Activated T-helper 2 cell treated with anti-CD3 and anti-CD28 coated beads, Interferon-gamma antibody, Interleukin-2, Interleukin-4, amounts not matched to agents 10 μg/mL and 5 μg/mL and 100 μg/mL, durations not matched to agents 14 hours and 24 hours and 36 hours (primary cell): Measurements from ENCODE around the gene CPN2. TPM values are rescaled to one million over a fixed set of nuclear protein-coding genes. Genes with fewer than 3 reads are reported as not detected.

ENCODE experiments used
- DNase-seq: peaks from one replicate; pipeline ENCODE4 v3.0.0; 2021; ENCODE audit warnings: low spot score
- H3K27ac Mint-ChIP-seq: one replicate; pipeline ENCODE4 v1.8.0; 2021; ENCODE audit warnings: mixed read lengths
- H3K27me3 Mint-ChIP-seq: one replicate; pipeline ENCODE4 v1.8.0; 2021; ENCODE audit warnings: low read depth, mixed read lengths
- H3K36me3 Mint-ChIP-seq: one replicate; pipeline ENCODE4 v1.8.0; 2021; ENCODE audit warnings: low read depth, mixed read lengths
- H3K4me1 Mint-ChIP-seq: one replicate; pipeline ENCODE4 v1.8.0; 2021; ENCODE audit warnings: low read depth, mixed read lengths
- H3K4me3 Mint-ChIP-seq: one replicate; pipeline ENCODE4 v1.8.0; 2021; ENCODE audit warnings: low read depth, mild to moderate bottlenecking, moderate library complexity, mixed read lengths
- H3K9me3 Mint-ChIP-seq: one replicate; pipeline ENCODE4 v1.8.0; 2021; ENCODE audit warnings: mixed read lengths
- intact Hi-C: fragments of 100-400 bp; cut with micrococcal nuclease; formaldehyde crosslinking; loops from one replicate; pipeline ENCODE4 v1.15.1; 2023
- total RNA-seq: library from RNA; stranded (reverse); gene quantifications from 2 replicates; pipeline ENCODE4 v1.2.3, GENCODE V29; 2022

CPN2 gene
- total RNA-seq, 1 donor from 2014 or later, result not detected

DNA sequence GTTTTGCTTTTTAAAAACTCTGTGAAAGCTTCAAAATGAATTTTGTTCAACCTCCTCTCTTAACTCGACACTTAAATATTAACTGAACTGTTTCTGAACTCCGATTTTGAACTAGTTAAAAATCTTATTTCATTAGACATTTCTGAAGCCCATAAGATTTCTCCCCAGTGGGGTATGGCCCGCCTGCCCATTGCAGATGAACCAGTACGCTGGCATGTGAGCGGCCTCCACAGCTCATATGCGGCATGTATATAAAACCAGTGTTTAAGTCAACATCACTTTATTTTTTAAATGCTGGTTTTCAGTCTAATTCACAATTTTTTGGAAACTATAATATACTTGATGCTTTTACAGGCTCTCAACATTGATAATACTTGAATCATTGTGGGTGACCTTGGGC, 50.2 kb downstream of the CPN2 start:
- peaks cover 9% of the 10 kb centered on the region for H3K27me3 Mint-ChIP-seq
- no peak overlapping the region for H3K4me3 Mint-ChIP-seq
- peaks cover 29% of the 10 kb centered on the region for H3K4me1 Mint-ChIP-seq
- intact Hi-C loops, result loop anchor here (10.0 kb wide), 1 partner anchor 96 kb away; no protein-coding TSS in a partner anchor
- peaks cover 5% of the 10 kb centered on the region for H3K9me3 Mint-ChIP-seq
- no peak overlapping the region for H3K27ac Mint-ChIP-seq
- DNase-seq, result no peak
- peaks cover 8% of the 10 kb centered on the region for H3K36me3 Mint-ChIP-seq

DNA sequence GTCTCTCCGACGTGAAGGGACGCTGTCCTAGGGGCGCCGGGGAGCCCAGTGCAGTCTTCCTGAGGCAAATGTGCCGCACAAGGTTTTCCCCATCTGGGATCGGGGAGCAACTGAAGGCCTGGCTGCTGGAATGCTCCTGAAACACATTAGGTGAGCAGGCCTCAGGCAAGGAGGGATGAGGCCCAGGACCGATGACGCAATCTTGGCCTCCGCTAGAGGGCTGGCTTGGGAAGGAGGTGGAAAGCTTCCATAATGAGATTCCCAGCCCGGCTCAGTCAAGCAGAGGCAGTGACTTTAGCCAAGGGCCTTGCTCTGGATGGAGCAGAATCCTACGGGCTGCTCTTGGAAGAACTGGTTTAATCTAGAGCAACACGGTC, 50.8 kb downstream of the CPN2 start:
- DNase-seq, result no peak
- H3K36me3 Mint-ChIP-seq, result peaks cover 8% of the 10 kb centered on the region

GRCh38 chr3:194298331-194299227, 52.5 kb downstream of the CPN2 start:
- Mint-ChIP-seq H3K36me3 (peaks cover 3% of the 10 kb centered on the region), H3K9me3 (no peaks in the 10 kb centered on the region), H3K27ac (no peak overlapping the region), H3K4me3 (no peak overlapping the region), H3K27me3 (peaks cover 13% of the 10 kb centered on the region), H3K4me1 (peaks cover 23% of the 10 kb centered on the region)
- intact Hi-C loops, result no loop called here
- no peak for DNase-seq

More for the DNA sequence above, 50.8 kb downstream of the CPN2 start:
- Mint-ChIP-seq H3K4me3 (no peak overlapping the region), H3K27me3 (peaks cover 10% of the 10 kb centered on the region), H3K9me3 (peaks cover 5% of the 10 kb centered on the region), H3K4me1 (peaks cover 24% of the 10 kb centered on the region), H3K27ac (no peak overlapping the region)
- intact Hi-C loops, result loop anchor here (10.0 kb wide), 1 partner anchor 96 kb away; no protein-coding TSS in a partner anchor

- Mint-ChIP-seq H3K4me1 (peaks cover 23% of the 10 kb centered on the region), H3K27ac (no peak overlapping the region), H3K4me3 (no peak overlapping the region), H3K36me3 (peaks cover 5% of the 10 kb centered on the region), H3K9me3 (no peaks in the 10 kb centered on the region), H3K27me3 (peaks cover 22% of the 10 kb centered on the region)
- no peak for DNase-seq
- intact Hi-C loops, result no loop called here
Observed at GRCh38 chr3:194296454-194297263, 54.5 kb downstream of the CPN2 start.

- no peak for DNase-seq
Observed at GRCh38 chr3:194294895-194295214, 56.3 kb downstream of the CPN2 start.

DNA sequence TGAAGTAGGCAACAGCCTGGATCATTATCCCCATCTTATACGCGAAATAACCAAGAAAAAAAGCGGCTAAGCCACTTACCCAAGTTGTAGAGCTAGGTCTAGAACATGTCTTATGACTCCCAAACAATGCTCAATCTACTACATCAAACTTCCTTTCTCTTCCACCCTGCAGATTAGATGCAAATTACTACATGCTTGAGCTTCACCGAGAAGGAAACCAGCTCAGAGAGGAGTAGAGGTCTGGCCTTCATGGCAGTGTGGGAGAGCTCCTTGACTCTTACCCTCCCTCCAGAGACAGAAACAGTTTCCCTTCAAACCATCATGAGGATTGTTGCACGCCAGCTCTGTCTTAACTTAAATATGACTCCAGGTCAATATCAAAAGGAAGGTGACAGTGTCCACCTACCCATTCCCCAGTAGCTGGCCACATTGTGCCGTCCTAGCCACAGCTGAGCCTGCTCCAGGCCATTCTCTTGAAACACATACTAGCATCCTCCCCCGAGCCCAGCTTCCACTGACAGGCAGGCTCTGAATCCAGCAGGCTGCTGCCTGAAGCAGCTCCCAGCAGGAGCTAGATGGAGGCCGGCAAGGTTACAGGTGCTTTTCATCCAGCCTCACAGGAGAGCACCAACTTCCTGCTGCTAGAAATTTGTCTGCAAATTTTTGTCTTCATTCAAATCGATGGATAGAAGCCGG, 56.8 kb downstream of the CPN2 start:
- H3K9me3 Mint-ChIP-seq, result peaks cover 5% of the 10 kb centered on the region
- H3K27me3 Mint-ChIP-seq, result peaks cover 36% of the 10 kb centered on the region
- no peak overlapping the region for H3K4me3 Mint-ChIP-seq
- DNase-seq, result no peak
- H3K4me1 Mint-ChIP-seq, result peaks cover 10% of the 10 kb centered on the region
- H3K36me3 Mint-ChIP-seq, result peaks cover 6% of the 10 kb centered on the region
- intact Hi-C loops, result no loop called here
- no peak overlapping the region for H3K27ac Mint-ChIP-seq

More at GRCh38 chr3:194294895-194295214, 56.3 kb downstream of the CPN2 start:
- intact Hi-C loops, result no loop called here
- Mint-ChIP-seq H3K36me3 (peaks cover 6% of the 10 kb centered on the region), H3K9me3 (peaks cover 5% of the 10 kb centered on the region), H3K27ac (no peak overlapping the region), H3K27me3 (peaks cover 32% of the 10 kb centered on the region), H3K4me3 (no peak overlapping the region), H3K4me1 (peaks cover 10% of the 10 kb centered on the region)

DNA sequence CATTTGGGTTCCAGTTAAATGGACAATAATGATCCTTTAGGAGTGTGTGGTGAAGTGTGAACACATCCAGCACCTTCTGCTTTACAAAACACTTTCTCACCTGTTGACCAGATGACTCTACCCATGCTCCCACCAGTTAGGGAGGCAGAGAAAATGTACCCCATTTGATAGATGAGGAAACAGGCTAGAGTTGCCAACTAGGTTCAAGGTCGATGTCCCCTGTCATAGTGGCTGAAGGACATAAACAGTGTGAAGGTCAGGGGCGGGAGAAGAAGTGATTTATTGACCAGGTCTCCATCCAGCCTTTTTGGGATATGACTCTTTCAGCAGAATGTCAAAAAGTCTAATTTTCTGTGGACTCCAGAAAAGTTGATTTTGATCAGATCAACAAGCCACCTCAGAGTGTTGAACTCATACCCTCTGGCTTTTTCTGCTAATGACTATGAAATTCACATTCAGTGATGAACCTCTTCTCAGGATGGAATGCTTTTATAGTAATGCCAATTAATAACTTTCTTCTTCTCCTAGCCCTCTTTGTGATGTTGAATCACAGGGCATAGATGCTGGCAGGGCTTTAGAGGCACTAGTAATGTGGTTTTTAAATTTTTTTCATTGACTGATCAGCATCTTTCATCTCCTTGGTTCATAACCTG, 57.5 kb downstream of the CPN2 start:
- intact Hi-C loops, result no loop called here
- no peak for DNase-seq
- no peak overlapping the region for H3K4me3 Mint-ChIP-seq
- peaks cover 42% of the 10 kb centered on the region for H3K27me3 Mint-ChIP-seq
- H3K4me1 Mint-ChIP-seq, result peaks cover 8% of the 10 kb centered on the region
- peaks cover 6% of the 10 kb centered on the region for H3K36me3 Mint-ChIP-seq
- H3K27ac Mint-ChIP-seq, result no peak overlapping the region
- peaks cover 5% of the 10 kb centered on the region for H3K9me3 Mint-ChIP-seq

GRCh38 chr3:194292331-194292730, 58.8 kb downstream of the CPN2 start:
- intact Hi-C loops, result no loop called here

More at GRCh38 chr3:194292331-194292730, 58.8 kb downstream of the CPN2 start:
- H3K27me3 Mint-ChIP-seq, result peaks cover 51% of the 10 kb centered on the region
- no peak overlapping the region for H3K27ac Mint-ChIP-seq
- peaks cover 5% of the 10 kb centered on the region for H3K4me1 Mint-ChIP-seq
- no peak overlapping the region for H3K4me3 Mint-ChIP-seq
- H3K9me3 Mint-ChIP-seq, result peaks cover 5% of the 10 kb centered on the region
- no peak for DNase-seq
- peaks cover 6% of the 10 kb centered on the region for H3K36me3 Mint-ChIP-seq

Other genes starting within 250 kb of the CPN2 start
- 0.37 and 0.53 TPM in 2 replicates for gene HES1, start 215.2 kb downstream of the CPN2 start, total RNA-seq
- gene LRRC15, start 18.4 kb upstream of the CPN2 start, total RNA-seq, result not detected in 2 replicates
- 0.23 and 0.28 TPM in 2 replicates for gene GP5, start 47.9 kb upstream of the CPN2 start, total RNA-seq
- gene ATP13A3, start 135.7 kb upstream of the CPN2 start, total RNA-seq, result 136 and 150 TPM in 2 replicates